ELR (cell line): ENCODE data around the gene HSPA12B.
A peak's percentile ranks its signal among the peaks of the same experiment; 100 is the strongest.

ENCODE experiments used
- DNase-seq: peaks from one replicate; pipeline ENCODE4 v3.0.0-alpha.2; 2015; ENCODE audit warnings: low read depth

The HSPA12B gene

GRCh38 chr20:3732327-3733118, at the start of gene HSPA12B:
Gene HSPA12B (plus strand): TSS chr20:3732685. CDS start chr20:3738675, 5,990 bp downstream.
- no peak for DNase-seq

- peak; percentile 12 for DNase-seq
These were observed 47.1 kb upstream of the HSPA12B start for GRCh38 chr20:3685341-3685740.

- no peak for DNase-seq
These were observed 46.1 kb upstream of the HSPA12B start for GRCh38 chr20:3686421-3686820.

- DNase-seq: peak; percentile 63
These were observed 45.6 kb upstream of the HSPA12B start for GRCh38 chr20:3686867-3687321.

- peak; percentile 60 for DNase-seq
These were observed 44.8 kb upstream of the HSPA12B start for GRCh38 chr20:3687655-3688054.

- DNase-seq: no peak
These were observed 42.5 kb upstream of the HSPA12B start for GRCh38 chr20:3689978-3690377.

GRCh38 chr20:3690413-3690812, 42.1 kb upstream of the HSPA12B start:
- DNase-seq: no peak

GRCh38 chr20:3691306-3691705, 41.2 kb upstream of the HSPA12B start:
- no peak for DNase-seq

GRCh38 chr20:3691897-3692296, 40.6 kb upstream of the HSPA12B start:
- no peak for DNase-seq

- no peak for DNase-seq
These were observed 39.7 kb upstream of the HSPA12B start for GRCh38 chr20:3692706-3693294.

- DNase-seq: no peak
These were observed 39.1 kb upstream of the HSPA12B start for GRCh38 chr20:3693376-3693775.

- DNase-seq: no peak
These were observed 37.6 kb upstream of the HSPA12B start for GRCh38 chr20:3694864-3695263.

GRCh38 chr20:3696200-3696599, 36.3 kb upstream of the HSPA12B start:
- no peak for DNase-seq

GRCh38 chr20:3696745-3697587, 35.5 kb upstream of the HSPA12B start:
- no peak for DNase-seq

GRCh38 chr20:3697588-3698305, 34.7 kb upstream of the HSPA12B start:
- peak; percentile 19 for DNase-seq

- no peak for DNase-seq
These were observed 33.9 kb upstream of the HSPA12B start for GRCh38 chr20:3698591-3699001.

- no peak for DNase-seq
These were observed 33.4 kb upstream of the HSPA12B start for GRCh38 chr20:3699037-3699436.

GRCh38 chr20:3701061-3701998, 31.2 kb upstream of the HSPA12B start:
- DNase-seq: no peak

GRCh38 chr20:3702611-3703391, 29.7 kb upstream of the HSPA12B start:
- DNase-seq: no peak

GRCh38 chr20:3704087-3704486, 28.4 kb upstream of the HSPA12B start:
- DNase-seq: no peak
